NCI-H1092 treated with DMSO at 0.1 percent for 48 hours (cell line): ENCODE data around the gene SPRR1A.

Source experiments
- DNase-seq: peaks from one replicate; lab custom pipeline; 2025; lab: John Stamatoyannopoulos, UW

SPRR1A gene, protein sequence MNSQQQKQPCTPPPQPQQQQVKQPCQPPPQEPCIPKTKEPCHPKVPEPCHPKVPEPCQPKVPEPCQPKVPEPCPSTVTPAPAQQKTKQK

DNA sequence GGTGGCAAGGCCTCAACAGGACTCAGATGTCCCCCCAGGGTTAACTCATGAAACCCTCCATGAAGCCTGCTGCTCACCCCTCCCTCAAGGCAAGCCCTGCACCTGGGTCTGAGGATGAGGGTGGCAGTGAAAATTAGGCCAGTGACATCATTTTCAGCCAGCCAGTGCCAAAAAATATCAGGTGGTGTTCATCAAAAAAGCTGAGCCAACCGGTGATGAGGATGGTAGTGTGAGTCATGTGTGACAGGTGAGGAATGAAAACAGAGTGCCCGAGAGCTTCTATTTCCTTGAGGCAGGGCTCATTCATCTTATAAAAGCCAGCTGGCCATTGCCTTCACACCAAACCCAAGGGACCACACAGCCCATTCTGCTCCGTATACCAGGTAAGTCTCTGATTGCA is at the start of gene SPRR1A:
SPRR1A (plus strand) TSS at position 339 of the 400 bp plus-strand sequence. CDS start 1,150 bp downstream, outside the sequence.
- no peak for DNase-seq

DNA sequence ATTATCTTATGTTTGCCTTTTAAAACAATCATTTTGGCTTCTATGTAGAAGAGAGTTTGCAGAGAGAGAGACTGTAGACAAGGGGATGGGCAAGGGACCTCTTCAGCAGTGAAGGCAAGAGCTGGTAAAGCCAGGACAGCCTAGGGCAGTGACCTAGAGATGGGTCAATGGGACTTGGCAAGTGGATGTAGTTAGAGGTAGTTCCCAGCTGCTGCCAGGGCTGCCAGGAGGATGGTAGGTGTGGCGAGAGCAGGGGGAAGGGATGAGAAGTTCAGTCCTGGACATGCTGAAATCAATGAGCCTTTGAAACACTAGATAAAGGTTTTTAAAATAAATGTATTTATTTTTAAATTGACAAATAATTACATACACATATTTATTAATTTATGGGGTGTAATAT is 43.3 kb upstream of the SPRR1A start:
- no peak for DNase-seq

DNA sequence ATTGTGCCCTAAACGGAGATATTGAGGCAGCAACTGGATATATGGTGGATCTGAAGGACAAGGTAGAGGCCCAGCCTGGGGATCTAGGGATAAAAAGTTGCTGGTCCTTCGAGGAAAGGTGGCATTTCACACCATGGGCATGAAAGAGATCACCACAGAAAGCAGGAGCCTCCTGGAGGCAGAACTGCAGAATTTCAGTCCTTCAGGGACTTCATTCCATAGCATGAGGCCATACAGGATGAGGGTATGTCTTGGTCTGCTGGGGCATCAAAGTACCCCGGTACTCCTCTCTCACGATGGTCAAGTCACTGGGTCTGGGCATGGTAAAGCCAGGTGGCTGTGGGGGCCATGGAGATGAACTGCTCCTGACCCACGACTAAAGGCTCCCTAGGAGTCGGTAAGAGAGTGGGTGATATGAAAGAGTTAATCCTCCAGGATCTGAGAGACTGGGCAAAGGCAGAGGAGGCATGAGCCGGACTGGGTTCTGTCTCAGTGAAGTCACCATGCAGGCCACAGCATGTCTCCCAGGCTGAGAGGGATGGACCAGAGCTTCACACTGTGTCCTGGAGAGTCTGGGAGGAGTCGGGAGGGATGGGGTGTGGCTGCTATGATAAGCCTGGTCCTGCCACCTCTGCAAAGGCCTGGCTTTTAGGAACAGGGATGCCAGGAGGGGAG is 42.7 kb upstream of the SPRR1A start:
- DNase-seq, result no peak

DNA sequence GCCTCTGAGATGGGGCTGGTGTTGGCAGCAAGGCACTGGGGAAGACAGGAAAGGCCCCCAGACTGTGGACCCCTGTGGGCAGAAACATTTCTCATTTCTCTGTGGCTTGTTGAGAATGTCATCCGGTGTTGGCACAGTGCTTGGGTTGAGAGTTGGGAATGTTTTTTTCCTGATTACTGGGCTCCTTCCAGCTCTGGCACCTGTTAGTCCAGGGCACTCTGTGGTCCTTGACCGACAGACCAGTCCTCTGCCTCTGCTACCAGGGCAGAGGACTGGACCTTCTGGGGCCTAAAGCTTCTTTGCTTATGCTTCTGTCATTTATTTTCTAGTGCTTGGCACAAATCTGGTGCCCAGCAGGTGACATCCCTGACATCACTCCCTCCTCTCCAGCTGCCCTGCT is 41.7 kb upstream of the SPRR1A start:
- no peak for DNase-seq

DNA sequence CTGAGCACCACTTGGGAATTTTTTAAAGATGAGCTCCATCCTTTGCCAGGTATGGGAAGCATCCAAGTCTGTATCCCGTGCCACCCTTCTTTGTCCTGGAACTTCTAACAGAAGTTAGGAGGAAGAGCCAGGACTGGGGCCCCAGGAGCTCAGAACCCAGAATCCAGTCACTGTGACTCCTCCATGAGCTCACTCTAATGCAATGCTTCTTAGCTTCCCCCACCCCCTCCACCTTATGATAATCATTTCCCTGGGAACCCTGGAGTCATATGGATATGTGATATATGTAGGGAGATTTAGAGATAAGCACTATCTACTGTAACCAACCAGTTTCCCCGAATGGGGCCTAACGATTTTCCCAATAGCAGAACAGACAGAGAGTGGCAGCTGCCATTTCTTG is 37.6 kb upstream of the SPRR1A start:
- DNase-seq, result no peak

DNA sequence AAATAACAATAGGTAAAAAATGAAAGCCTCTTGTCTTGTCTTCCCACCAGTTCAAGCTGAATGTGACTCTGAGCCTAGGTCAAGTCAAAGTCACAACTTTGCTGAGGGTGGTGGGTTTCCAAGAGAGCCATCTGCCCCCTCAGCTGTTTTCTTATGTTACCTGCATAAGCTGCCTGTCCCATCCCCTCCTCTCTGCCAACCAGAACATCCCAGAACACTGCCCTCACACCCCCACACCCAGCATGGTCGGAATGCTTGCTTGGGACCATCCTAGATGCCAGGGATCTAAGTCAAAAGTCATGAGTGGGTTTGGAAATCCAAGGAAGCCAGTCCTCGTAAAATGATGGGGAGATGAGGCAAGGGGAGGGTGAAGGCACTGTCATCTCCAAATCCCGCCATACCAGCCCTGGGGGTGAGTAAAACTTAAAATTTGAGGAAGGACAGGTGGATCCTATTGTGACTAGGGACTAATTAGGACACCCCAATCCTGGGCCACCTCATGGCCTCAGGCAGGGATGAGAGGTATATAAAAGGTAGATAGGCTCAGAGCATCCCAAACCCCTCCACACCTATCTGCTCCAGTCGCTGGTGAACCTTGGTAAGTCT is 37.1 kb upstream of the SPRR1A start, which contains the start of gene SPRR5:
SPRR5 (plus strand) TSS at position 556 of the 606 bp plus-strand sequence. CDS start 1,349 bp downstream, outside the sequence.
- DNase-seq, result no peak

DNA sequence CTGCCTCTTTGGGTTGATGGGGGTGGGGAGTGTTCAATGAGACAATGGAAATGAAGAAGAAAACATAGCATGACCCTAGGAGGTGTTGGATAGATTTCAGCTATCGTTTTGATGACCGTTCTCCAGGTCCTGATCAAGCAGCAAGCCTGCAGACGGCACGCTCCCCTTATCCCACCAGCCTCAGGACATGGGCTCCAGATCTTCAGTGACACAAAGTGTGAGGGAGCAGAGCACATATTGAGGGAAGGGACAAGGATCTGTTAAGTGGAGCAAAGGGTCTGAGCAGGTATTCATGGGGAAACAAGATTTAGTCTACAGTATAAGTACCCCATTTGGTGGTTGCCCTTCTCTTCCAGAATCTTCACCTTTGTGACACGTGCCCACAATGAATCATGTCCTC is 32.2 kb upstream of the SPRR1A start:
- no peak for DNase-seq

DNA sequence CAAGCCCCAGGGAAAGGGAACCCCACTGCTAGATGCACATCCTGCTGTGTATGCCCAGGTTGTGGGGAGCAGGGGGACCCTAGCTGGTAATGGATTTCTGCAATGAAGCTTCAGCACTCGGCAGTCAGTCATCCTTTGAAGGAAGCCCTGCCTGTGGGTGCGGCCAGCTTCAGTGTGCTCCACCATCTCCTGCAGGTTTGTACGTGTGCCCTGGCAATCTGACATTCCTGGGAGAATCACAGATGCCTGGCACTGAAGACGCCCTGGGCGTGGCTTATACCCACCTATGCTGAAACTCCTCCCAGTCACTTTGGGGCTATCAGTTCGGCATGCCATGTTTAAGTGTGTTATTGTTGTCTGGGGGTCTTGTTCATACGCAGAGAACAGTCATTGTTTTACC is 30.1 kb upstream of the SPRR1A start:
- DNase-seq, result no peak

DNA sequence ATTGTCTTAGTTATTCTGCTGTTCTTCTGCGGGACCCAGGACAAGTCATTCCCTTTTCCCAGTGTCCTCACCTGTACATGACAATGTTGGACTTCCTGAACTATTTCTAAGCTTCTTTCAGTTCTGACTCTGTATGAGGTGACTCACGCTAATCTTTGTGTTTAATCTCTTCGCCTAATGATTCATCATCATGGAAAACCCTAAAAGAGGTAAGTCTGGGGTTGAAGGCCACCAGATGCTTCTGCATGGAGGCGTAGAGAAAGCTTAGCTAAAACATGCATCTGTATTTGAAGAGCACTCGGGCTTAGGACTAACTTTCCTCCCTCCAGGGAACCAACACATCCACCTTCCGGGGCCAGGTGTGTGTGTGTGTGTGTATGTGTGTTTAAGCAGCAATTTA is 29.4 kb upstream of the SPRR1A start:
- DNase-seq, result no peak

DNA sequence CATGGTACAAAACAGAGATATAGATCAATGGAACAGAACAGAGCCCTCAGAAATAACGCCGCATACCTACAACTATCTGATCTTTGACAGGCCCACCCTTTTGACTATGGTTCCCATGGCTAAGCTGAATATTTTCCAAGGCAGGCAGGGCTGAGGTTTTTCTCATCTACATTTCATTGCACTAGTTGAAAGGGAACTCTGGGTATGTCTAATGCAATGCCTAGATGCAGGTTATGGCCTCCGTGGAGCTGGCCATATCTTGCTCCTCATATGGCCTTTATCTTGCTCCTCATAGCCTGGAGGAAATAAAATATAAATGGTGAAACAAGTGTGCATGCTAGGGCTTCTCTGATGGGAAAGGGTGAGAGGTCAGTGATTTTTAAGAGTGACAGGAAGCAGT is 26.3 kb upstream of the SPRR1A start:
- no peak for DNase-seq

DNA sequence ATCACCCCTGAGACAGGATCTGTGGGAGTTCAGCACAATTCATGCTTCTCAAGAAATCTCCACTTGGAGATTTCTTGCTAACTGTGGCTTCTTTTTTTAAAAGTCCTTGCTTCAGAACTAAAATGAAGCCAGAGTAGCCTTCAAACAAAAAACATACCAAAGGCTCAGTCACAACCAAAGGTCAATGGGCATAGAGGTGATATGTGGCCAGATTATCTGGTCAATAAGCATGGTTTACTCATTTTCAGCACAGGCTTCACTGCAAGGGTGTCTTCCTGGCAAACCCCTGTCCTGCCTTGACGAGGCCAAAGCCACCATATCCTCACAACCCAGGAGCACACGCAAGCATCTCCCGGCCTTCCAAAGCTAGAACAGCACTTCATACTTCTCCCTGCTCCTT is 24.6 kb upstream of the SPRR1A start:
- no peak for DNase-seq

DNA sequence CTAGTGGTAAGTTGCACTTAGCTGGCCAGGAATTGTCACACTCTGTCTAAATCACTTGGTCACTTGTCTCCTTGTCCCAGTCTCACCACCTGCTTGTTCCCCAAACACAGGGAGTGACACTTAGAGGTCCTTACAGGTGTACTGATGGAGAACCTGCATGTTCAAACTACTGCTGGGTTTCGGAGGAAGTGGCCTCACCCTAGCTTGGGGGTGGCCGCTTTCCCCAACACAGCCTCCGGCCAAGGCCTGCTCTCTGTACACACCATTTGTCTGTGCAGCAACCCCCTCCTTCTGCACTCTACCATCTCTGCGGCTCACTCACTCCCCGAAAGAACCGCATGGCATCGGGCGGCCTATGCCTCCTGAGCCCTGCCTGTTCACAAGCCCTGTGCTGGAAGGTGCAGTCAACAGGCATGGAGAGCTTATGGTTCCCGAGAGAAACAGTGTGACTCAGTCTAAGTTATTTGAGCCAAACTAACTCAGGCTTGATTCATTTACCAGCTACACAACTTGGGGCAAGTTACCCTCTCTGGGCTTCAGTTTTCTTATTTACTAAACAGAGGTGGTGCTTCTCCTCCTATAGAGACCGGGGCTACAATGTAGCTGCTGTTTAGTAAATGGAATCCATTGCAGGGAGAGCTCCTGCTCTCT is 24.0 kb upstream of the SPRR1A start:
- no peak for DNase-seq

DNA sequence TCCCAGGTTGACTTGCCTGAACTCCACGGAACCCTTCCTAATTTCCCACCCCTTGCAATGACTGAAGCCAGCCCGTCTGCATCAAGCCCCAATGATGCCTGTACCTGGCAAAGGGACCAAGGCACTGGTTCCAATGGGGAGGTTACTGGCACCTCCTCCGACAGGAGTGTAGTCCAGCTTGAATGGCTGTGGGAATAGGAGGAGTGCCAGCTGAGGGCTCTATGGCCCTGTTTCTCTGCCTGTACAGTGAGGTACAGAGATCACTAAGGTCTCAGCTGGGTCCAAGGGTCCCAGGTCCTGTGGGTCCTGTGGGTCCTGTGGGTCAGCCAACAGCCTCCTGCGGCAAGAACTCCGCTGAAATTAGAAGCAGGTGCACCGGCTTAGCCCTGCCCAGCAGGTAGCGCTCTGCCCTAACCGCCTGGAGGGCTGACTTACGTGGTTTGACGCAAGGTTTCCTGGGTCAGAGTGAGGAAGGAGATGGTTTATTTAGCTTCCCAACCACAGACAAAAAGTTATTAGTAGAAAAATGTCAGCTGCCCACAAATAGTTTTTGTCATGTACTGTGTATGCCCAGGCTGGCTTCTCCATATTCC is 23.3 kb upstream of the SPRR1A start:
- no peak for DNase-seq

DNA sequence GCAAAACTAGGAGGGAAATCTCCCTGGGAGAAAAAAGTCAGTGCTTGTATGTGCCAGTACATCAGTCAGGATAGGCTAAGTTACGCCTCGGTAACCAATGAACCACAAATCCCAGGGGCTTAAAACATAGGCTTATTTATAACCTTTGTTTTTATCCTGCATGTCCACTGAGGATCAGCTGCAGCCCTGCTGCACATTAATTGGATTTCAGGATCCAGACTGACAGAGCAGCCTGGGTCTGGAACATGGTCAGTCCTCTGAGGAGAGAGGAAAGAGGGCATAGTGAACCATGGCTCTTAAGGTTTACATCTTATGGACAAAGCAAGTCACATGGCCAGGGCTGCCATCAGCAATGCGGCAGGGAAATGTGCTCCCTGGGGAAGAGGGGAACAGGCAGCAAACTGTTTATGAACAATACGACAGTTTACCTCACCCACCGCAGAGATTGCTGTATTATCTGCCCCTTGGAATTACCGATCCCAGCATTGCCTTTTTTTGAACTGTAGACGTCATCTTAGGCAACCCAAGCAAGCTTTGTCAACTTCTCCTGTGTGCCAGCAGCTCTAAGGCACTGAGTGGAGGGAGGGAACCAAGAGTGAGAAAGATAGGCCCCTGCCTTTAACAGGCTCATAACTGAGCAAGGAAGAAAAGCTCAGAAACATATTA is 22.5 kb upstream of the SPRR1A start:
- no peak for DNase-seq

DNA sequence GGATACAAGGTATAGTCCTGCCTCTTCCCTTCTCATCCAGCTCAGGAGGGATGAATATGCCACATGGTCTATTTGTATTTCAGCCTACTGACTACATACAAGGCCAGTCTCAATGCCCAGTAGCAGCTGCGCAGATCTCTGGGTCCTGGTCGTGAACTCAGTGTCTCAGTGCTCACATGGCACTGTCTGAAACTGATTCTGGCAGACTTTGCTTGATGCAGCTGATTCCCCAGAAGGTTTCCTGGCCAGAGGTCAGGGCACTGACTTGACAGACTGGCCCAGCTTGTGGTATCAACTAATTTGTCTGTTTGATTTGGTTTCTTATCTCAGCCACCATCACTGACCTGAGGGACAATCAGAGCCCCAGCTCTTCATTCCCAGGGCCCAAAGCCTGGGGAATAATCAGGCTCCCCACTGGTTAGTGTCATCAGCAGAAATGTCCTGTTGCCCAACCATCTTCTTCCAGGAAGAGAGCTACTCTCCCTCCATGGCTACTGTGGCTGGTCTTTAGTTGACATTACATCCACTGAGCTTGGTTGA is 20.9 kb upstream of the SPRR1A start:
- DNase-seq, result no peak

DNA sequence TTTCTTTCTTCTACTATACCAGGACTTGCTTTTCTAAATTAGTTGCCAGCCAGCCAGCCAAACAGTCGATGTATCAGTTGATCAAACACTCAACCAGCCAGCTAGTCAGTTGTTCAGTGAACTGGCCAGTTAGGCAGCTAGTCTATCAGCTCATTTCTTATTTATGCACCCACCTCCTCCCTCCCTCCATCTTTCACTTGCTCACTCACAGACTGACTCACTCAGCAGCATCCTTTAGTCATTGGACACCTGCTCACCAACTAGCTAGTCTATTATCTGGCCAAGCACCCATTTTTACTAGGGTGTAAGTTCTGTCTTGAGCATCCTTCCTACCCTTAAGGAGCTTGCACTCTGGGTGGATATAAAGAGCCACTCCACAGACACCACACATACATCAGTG is 19.3 kb upstream of the SPRR1A start:
- no peak for DNase-seq

DNA sequence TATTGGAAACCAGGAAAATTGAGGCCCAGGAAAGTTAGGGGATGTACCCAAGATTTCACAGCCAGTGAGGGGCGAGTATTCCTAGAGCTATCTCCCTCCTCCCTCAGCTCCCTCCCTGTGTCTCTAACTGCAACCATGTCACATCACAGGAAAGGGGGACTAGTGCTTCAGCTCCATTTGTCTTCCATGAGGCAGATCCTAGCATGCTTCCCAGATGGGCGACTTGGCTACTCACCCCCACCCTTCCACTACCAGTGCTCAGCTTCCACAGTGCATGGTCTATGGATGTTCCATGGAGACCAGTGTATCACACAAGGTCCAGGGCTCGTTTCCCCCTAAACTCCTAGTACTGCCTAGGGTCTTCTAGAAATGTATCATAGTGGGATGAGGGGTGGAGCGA is 18.0 kb upstream of the SPRR1A start:
- no peak for DNase-seq

DNA sequence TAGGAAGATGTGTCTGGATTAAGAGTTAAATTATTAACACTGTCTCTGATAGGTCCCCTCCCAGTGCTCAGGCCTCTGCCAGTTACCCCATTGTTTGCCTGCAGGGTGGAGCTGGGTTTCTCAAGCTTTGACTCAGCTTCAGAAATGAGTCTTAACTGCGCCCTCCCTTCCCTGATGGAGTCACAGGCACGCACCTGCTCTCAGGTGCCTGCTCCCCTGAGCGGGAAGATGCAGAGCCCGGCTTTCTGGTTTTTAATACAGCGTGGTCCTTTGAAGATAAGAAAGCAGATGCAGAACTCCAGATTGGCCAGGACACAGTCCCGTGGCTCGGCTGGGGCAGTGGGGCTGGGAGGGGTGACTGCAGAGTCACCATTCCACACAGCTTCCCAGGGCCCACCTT is 16.7 kb upstream of the SPRR1A start:
- DNase-seq, result no peak

DNA sequence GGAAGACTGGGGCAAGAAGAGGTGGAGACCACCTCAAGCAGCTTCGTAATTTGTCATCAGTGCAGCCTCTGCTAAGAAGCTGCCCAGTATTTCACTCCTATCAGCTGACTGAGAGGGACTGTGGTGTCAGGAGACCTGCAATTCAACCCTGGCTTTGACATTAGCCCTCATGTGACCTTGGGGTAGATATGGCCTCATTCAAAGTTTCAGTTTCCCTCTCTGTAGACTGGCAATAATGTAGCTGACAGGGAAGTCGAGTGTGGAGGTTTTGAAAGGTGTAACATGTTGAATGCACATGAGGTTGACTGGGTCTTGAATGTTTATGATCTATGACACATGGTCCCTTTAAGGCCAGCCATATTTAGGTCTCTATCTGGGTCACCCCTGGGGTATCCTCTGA is 15.6 kb upstream of the SPRR1A start:
- no peak for DNase-seq

DNA sequence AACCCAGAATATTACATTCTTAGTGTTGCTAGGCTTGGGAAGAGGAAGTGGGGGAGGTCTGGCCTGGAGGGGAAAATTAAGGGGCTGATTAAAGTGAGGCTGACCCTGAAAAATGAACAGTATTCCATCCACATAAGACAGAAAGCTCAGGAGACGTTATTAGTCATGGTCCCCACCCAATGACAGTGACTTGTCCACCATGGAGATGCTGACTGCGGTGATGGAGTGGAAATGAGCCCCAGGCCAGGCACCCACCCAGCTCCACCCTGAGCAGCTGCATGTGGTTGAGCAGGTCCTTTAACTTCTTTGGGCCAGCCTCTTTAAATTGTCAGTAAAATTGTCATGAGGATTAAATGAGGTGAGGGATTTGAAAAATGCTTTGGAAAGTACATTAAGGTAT is 14.8 kb upstream of the SPRR1A start:
- no peak for DNase-seq

DNA sequence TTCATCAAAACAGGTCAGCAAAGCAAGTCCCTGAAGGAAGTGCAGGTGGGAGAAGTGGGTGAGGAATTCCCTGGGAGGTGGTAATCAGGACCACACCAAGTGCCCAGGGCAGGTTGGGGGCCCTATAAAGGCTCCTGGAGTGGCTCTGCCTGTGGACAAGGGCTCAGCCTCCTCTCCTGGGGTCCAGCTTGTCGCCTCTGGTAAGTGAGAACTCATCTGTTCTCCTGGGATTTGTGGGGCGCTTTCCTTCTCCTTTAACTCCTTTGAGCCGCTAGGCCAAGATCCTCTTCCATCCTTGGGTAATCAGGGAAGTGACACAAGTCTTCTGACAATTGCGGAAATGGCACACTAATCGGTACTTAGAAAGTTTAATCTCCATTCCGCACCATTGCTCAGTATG is 13.4 kb upstream of the SPRR1A start, which contains the start of gene SPRR4:
SPRR4 (plus strand) TSS at position 154 of the 400 bp plus-strand sequence. CDS start 1,243 bp downstream, outside the sequence.
- DNase-seq, result no peak
